A549 (cell line): ENCODE measurements around the gene HLA-DMB. TPM values are rescaled to one million over a fixed set of nuclear protein-coding genes. Genes with fewer than 3 reads are reported as not detected.

ENCODE experiments used
- ATAC-seq, 2 experiments: fragments of 200-7000 bp in 1 of 2; fragments of >200 bp in 1 of 2; cut with Nextera tagmentation in 1 of 2; cut with Tn5 transposase in 1 of 2; 3 replicates each; pipeline versions ENCODE4 v1.8.0 to v1.9.1; 2018 to 2020; ENCODE audit warnings: mild to moderate bottlenecking in 1 of 2, moderate library complexity in 1 of 2
- CTCF ChIA-PET: fragments of 300-600 bp; sonication (Branson Sonifier 250); formaldehyde crosslinking; extraction: SDS; loops from one replicate; lab custom pipeline; 2021; ENCODE audit warnings: antibody characterized with exemption, inconsistent platforms; lab: Yijun Ruan, JAX
- POLR2A ChIA-PET: fragments of 350-600 bp; formaldehyde crosslinking; extraction: SDS; loops from one replicate; lab custom pipeline; 2021; ENCODE audit warnings: antibody characterized with exemption, inconsistent platforms; lab: Yijun Ruan, JAX
- DNase-seq, 2 experiments: peaks; one replicate each; pipeline versions ENCODE4 v3.0.0 to v3.0.0-alpha.2; 2011 to 2016; ENCODE audit warnings: low read depth in 1 of 2, low spot score in 1 of 2
- FAIRE-seq: peaks from 2 replicates; lab custom pipeline; 2011; peaks lifted over from hg19 to GRCh38; lab: Jason Lieb, UNC
- H3K27ac ChIP-seq, 2 experiments: fragments of >200 bp; sonication (Bioruptor Twin); formaldehyde crosslinking; 3 replicates each; pipeline ENCODE4 v1.5.1; 2016 to 2017
- H3K4me1 ChIP-seq: fragments of >200 bp; sonication (Bioruptor Twin); formaldehyde crosslinking; 3 replicates; pipeline ENCODE4 v1.6.1; 2016
- H3K4me2 ChIP-seq: fragments of >200 bp; sonication (Bioruptor Twin); formaldehyde crosslinking; 3 replicates; pipeline ENCODE4 v1.6.1; 2016
- H3K4me3 ChIP-seq: fragments of >200 bp; sonication (Bioruptor Twin); formaldehyde crosslinking; 3 replicates; pipeline ENCODE4 v1.5.1; 2016
- H3K9me3 ChIP-seq: fragments of >200 bp; sonication (Bioruptor Twin); formaldehyde crosslinking; 3 replicates; pipeline ENCODE4 v1.6.1; 2016
- BHLHE40 ChIP-seq: IDR thresholded peaks from 2 replicates; pipeline ENCODE4 v1.6.1; 2012; ENCODE audit warnings: low read depth, low read length, inconsistent platforms
- CEBPB ChIP-seq, 2 experiments: fragments of >200 bp in 1 of 2; sonication (Bioruptor Twin) in 1 of 2; formaldehyde crosslinking in 1 of 2; IDR thresholded peaks; 2 replicates each; pipeline ENCODE4 v1.6.1; 2012 to 2016
- CHD2 ChIP-seq: fragments of 150-350 bp; IDR thresholded peaks from 2 replicates; pipeline ENCODE4 v1.6.1; 2014; ENCODE audit warnings: low read length; ENCODE audit not compliant: partially characterized antibody
- EHF ChIP-seq: fragments of 250-450 bp; sonication (Bioruptor Pico); IDR thresholded peaks from 2 replicates; pipeline ENCODE4 v1.5.0; 2020; ENCODE audit warnings: mild to moderate bottlenecking
- ESRRA ChIP-seq: fragments of 150-350 bp; IDR thresholded peaks from 2 replicates; pipeline ENCODE4 v1.6.1; 2014; ENCODE audit warnings: mild to moderate bottlenecking, low read length, borderline replicate concordance
- FOSL2 ChIP-seq, 2 experiments: fragments of 450-650 bp in 1 of 2; fragments of >200 bp in 1 of 2; sonication (Bioruptor Twin) in 1 of 2; formaldehyde crosslinking; IDR thresholded peaks; 2 replicates each; pipeline versions ENCODE4 v1.5.0 to v1.6.1; 2016 to 2020; ENCODE audit warnings: mild to moderate bottlenecking in 1 of 2, moderate library complexity in 1 of 2
- FOXS1 ChIP-seq: fragments of 250-450 bp; sonication (Bioruptor Pico); IDR thresholded peaks from 2 replicates; pipeline ENCODE4 v1.5.0; 2020; ENCODE audit warnings: mild to moderate bottlenecking, moderate library complexity
- GATA3 ChIP-seq: IDR thresholded peaks from 2 replicates; pipeline ENCODE4 v1.6.1; 2012; ENCODE audit warnings: borderline replicate concordance
- HMGXB4 ChIP-seq: fragments of 250-450 bp; sonication (Bioruptor Pico); IDR thresholded peaks from 2 replicates; pipeline ENCODE4 v1.5.0; 2021; ENCODE audit warnings: mild to moderate bottlenecking, moderate library complexity, borderline replicate concordance
- HOXB13 ChIP-seq: fragments of 250-450 bp; sonication (Bioruptor Pico); IDR thresholded peaks from 2 replicates; pipeline ENCODE4 v1.5.0; 2020; ENCODE audit warnings: low read depth, mild to moderate bottlenecking, moderate library complexity
- HOXB5 ChIP-seq: fragments of 250-450 bp; sonication (Bioruptor Pico); IDR thresholded peaks from 2 replicates; pipeline ENCODE4 v1.5.0; 2020; ENCODE audit warnings: mild to moderate bottlenecking, moderate library complexity
- KDM1A ChIP-seq: fragments of 200-600 bp; sonication (generic); IDR thresholded peaks from 2 replicates; pipeline ENCODE4 v1.6.1; 2016; ENCODE audit warnings: low read depth, mild to moderate bottlenecking
- MAFK ChIP-seq: fragments of 450-650 bp; IDR thresholded peaks from 2 replicates; pipeline ENCODE4 v1.6.1; 2014; ENCODE audit not compliant: partially characterized antibody
- MAZ ChIP-seq: fragments of 150-350 bp; IDR thresholded peaks from 2 replicates; pipeline ENCODE4 v1.6.1; 2014; ENCODE audit warnings: antibody characterized with exemption, low read depth, low read length, borderline replicate concordance
- PBX3 ChIP-seq: IDR thresholded peaks from 2 replicates; pipeline ENCODE4 v1.6.1; 2012
- PHF8 ChIP-seq: fragments of 200-600 bp; sonication (generic); IDR thresholded peaks from 2 replicates; pipeline ENCODE4 v1.6.1; 2016; ENCODE audit warnings: low read depth, mild to moderate bottlenecking, antibody characterized with exemption, moderate library complexity, borderline replicate concordance
- POLR2A ChIP-seq: IDR thresholded peaks from 2 replicates; pipeline ENCODE4 v1.6.1; 2012; ENCODE audit warnings: mild to moderate bottlenecking, low read length
- RAD21 ChIP-seq, 2 experiments: fragments of >200 bp in 1 of 2; sonication (Bioruptor Twin) in 1 of 2; formaldehyde crosslinking in 1 of 2; IDR thresholded peaks in 1 of 2; conservative IDR thresholded peaks in 1 of 2; 2 replicates in 1 of 2; 3 replicates in 1 of 2; pipeline ENCODE4 v1.6.1; 2012 to 2018; ENCODE audit warnings: inconsistent platforms in 1 of 2
- RARB ChIP-seq: fragments of 250-450 bp; sonication (Bioruptor Pico); IDR thresholded peaks from 2 replicates; pipeline ENCODE4 v1.8.0; 2021; ENCODE audit warnings: mild to moderate bottlenecking, moderate library complexity
- RFX5 ChIP-seq: fragments of 450-650 bp; IDR thresholded peaks from 2 replicates; pipeline ENCODE4 v1.7.1; 2014; ENCODE audit warnings: antibody characterized with exemption, mild to moderate bottlenecking, moderate library complexity
- USF2 ChIP-seq: fragments of 450-650 bp; IDR thresholded peaks from 2 replicates; pipeline ENCODE4 v1.6.1; 2014; ENCODE audit warnings: antibody characterized with exemption
- ZFP36 ChIP-seq: fragments of 450-650 bp; IDR thresholded peaks from 2 replicates; pipeline ENCODE4 v1.6.1; 2014; ENCODE audit warnings: borderline replicate concordance; ENCODE audit not compliant: partially characterized antibody
- ZNF302 ChIP-seq: fragments of 250-450 bp; sonication (Bioruptor Pico); IDR thresholded peaks from 2 replicates; pipeline ENCODE4 v1.9.0; 2021; ENCODE audit warnings: inconsistent platforms, mild to moderate bottlenecking, moderate library complexity
- WGBS: methylation state at CpG from one replicate; pipeline ENCODE4 v1.1.6; 2017; ENCODE audit errors: missing lambda C conversion rate; 5-methylcytosine and 5-hydroxymethylcytosine counted together
- polyA minus RNA-seq: library from RNA; depleted of rRNA, polyadenylated mRNA; stranded (reverse); fragments of >200 nt; gene quantifications from 2 replicates; pipeline ENCODE4 v1.2.3, GENCODE V29; 2011; rRNA and poly(A)+ RNA removed
- polyA plus RNA-seq, 4 experiments: library from polyadenylated mRNA; depleted of rRNA in 3 of 4; stranded (reverse); fragments of >200 nt; fragmentation: RNase III in 1 of 4; extraction: RNeasy Plus Mini Kit Qiagen cat#74134 plus additional on column Dnase treatment in 1 of 4; gene quantifications; 2 replicates in 3 of 4; 3 replicates in 1 of 4; pipeline ENCODE4 v1.2.3, GENCODE V29; 2011 to 2017

HLA-DMB gene
- polyA plus RNA-seq (2011; rRNA removed) (14.3 and 21.6 TPM in 2 replicates), polyA plus RNA-seq (2017; fragmentation: RNase III; extraction: RNeasy Plus Mini Kit Qiagen cat#74134 plus additional on column Dnase treatment) (2.1 to 3.7 TPM (median 3.0 TPM) in 3 replicates), polyA minus RNA-seq (5.6 and 12.2 TPM in 2 replicates)
- 2.8 and 3.4 TPM in 2 replicates for polyA plus RNA-seq (2012; cell fraction: cytosol; rRNA removed)
- 2.4 and 2.6 TPM in 2 replicates for polyA plus RNA-seq (2012; cell fraction: nucleus; rRNA removed)

- CTCF ChIA-PET, result interaction anchor here (0.5 to 10.0 kb wide), 7 partner anchors 7 to 102 kb away, joined by 3 to 124 read pairs (median 15); partner anchors contain the start of genes HLA-DMA and TAP2
- WGBS, result 5% methylated on average over 9 of the region's 9 CpGs
Observed at GRCh38 chr6:32940656-32941213, at the start of gene HLA-DMB. Gene HLA-DMB (minus strand): TSS chr6:32941028. CDS start chr6:32940807, 221 bp downstream.

GRCh38 chr6:32989368-32989767, 48.5 kb upstream of the HLA-DMB start:
- Histone ChIP-seq H3K4me3 (no peak overlapping the region), H3K4me2 (no peak overlapping the region), H3K4me1 (no peaks in the 10 kb centered on the region; the same call in 2 of the 3 replicates), H3K27ac (no peak overlapping the region), H3K9me3 (peaks cover 7% of the 10 kb centered on the region; the same call in 1 of the 3 replicates)
- ChIA-PET POLR2A (no interaction called here), CTCF (interaction anchor here (1.8 to 6.3 kb wide), 3 partner anchors 36 to 103 kb away, joined by 4 to 124 read pairs (median 7); partner anchors contain the start of gene HLA-DMA)
- TF ChIP-seq CEBPB (IDR thresholded peaks at IDR 0.05) (no peak), ESRRA (no peak), ZFP36 (no peak), EHF (no peak), HMGXB4 (CRISPR knock-in tag) (no peak), KDM1A (no peak), ZNF302 (CRISPR knock-in tag) (no peak), USF2 (no peak), HOXB13 (no peak), GATA3 (no peak), FOXS1 (CRISPR knock-in tag) (no peak), RARB (CRISPR knock-in tag) (no peak), RAD21 (conservative IDR thresholded peaks at IDR 0.05 in 1 of 2, IDR thresholded peaks at IDR 0.05 in 1 of 2) (no peak), CHD2 (no peak), BHLHE40 (no peak), FOSL2 (IDR thresholded peaks at IDR 0.05) (no peak), FOSL2 (CRISPR knock-in tag; IDR thresholded peaks at IDR 0.05) (no peak), PHF8 (no peak), MAFK (no peak), POLR2A (no peak), HOXB5 (CRISPR knock-in tag) (no peak)
- no peak for FAIRE-seq
- no peak for ATAC-seq
- WGBS, result 47% methylated on average over 1 of the region's 1 CpG
- no peak for DNase-seq

More at GRCh38 chr6:32940656-32941213, at the start of gene HLA-DMB:
- Histone ChIP-seq H3K4me3 (peak within 1 kb of the TSS; percentile 44), H3K27ac (peak within 1 kb of the TSS; percentile 35 to 73; a peak in 3 of 6 replicates), H3K4me1 (no peaks in the 10 kb centered on the region), H3K4me2 (peak within 1 kb of the TSS; percentile 68), H3K9me3 (no peaks in the 10 kb centered on the region; the same call in 2 of the 3 replicates)
- ATAC-seq (peak; percentile 100), DNase-seq (peak; percentile 79 to 87), FAIRE-seq (no peak)
- POLR2A ChIA-PET, result interaction anchor here (0.8 to 1.3 kb wide), 3 partner anchors 31 to 87 kb away, joined by 3 to 5 read pairs (median 4); partner anchors contain the start of genes PSMB9 and TAP1
- TF ChIP-seq PBX3 (no peak), RFX5 (peak; percentile 99), MAZ (no peak), USF2 (no peak), PHF8 (no peak), ZFP36 (no peak)
